HFFc6 (cell line): ENCODE measurements around the gene HYAL2. TPM values are rescaled to one million over a fixed set of nuclear protein-coding genes. Genes with fewer than 3 reads are reported as not detected.
A peak's percentile ranks its signal among the peaks of the same experiment; 100 is the strongest.

ENCODE experiments used
- DNase-seq: peaks from one replicate; pipeline ENCODE4 v3.0.0-alpha.2; 2018
- H3K27ac Mint-ChIP-seq: 2 replicates; pipeline ENCODE4 v1.8.0; 2020; ENCODE audit warnings: mild to moderate bottlenecking, mixed read lengths
- H3K27me3 Mint-ChIP-seq: 2 replicates; pipeline ENCODE4 v1.8.0; 2021; ENCODE audit warnings: mild to moderate bottlenecking, moderate library complexity, mixed read lengths; ENCODE audit not compliant: insufficient read depth
- H3K36me3 Mint-ChIP-seq: 2 replicates; pipeline ENCODE4 v1.8.0; 2021; ENCODE audit warnings: low read depth, mixed read lengths
- H3K4me1 Mint-ChIP-seq: 2 replicates; pipeline ENCODE4 v1.8.0; 2020; ENCODE audit warnings: low read depth, mixed read lengths
- H3K4me3 Mint-ChIP-seq: 2 replicates; pipeline ENCODE4 v1.8.0; 2020; ENCODE audit warnings: mild to moderate bottlenecking, moderate library complexity, mixed read lengths
- H3K9me3 Mint-ChIP-seq: 2 replicates; pipeline ENCODE4 v1.8.0; 2020; ENCODE audit warnings: mild to moderate bottlenecking, mixed read lengths
- total RNA-seq, 6 experiments: library from RNA; stranded (reverse); fragmentation: NEBNext Ultra II Directional; extraction: Animal tissue kit (Norgen Biotek cat#: 25700); gene quantifications; 2 replicates in 1 of 6; 3 replicates in 5 of 6; pipeline ENCODE4 v1.2.3, GENCODE V29; 2021
- TF ChIP-seq, protein P1 (sequence below): fragments of 200-600 bp; sonication (generic); IDR thresholded peaks from 2 replicates; pipeline ENCODE4 v1.5.0; 2021; ENCODE audit warnings: antibody characterized with exemption, mild to moderate bottlenecking

Gene HYAL2
- total RNA-seq, 6 experiments from 2014 or later, result 39.4 to 54.9 (median 47.6) TPM

DNA sequence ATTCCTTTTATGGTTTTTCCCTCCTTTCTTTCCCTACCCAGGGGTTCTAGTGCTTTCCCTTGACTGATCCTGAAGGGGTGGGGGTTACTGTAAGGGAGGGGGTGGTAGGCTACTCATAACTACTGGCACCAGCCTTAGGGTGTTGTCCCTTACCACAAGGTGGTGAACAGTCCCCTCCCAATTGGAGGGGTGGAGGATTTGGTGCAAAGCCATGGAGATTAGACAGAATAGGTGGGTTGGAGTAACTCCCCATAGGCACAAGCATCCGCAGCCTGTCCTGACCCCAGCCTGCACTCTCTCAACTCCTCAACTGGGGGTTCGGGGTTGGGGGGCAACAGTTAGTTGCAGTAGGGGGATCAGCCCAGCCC, 2.6 kb upstream of the HYAL2 start:
- H3K4me1 Mint-ChIP-seq, result peaks cover 19% of the 10 kb centered on the region
- DNase-seq, result no peak
- TF ChIP-seq, protein P1, sequence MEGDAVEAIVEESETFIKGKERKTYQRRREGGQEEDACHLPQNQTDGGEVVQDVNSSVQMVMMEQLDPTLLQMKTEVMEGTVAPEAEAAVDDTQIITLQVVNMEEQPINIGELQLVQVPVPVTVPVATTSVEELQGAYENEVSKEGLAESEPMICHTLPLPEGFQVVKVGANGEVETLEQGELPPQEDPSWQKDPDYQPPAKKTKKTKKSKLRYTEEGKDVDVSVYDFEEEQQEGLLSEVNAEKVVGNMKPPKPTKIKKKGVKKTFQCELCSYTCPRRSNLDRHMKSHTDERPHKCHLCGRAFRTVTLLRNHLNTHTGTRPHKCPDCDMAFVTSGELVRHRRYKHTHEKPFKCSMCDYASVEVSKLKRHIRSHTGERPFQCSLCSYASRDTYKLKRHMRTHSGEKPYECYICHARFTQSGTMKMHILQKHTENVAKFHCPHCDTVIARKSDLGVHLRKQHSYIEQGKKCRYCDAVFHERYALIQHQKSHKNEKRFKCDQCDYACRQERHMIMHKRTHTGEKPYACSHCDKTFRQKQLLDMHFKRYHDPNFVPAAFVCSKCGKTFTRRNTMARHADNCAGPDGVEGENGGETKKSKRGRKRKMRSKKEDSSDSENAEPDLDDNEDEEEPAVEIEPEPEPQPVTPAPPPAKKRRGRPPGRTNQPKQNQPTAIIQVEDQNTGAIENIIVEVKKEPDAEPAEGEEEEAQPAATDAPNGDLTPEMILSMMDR, result no peak
- no peak overlapping the region for H3K4me3 Mint-ChIP-seq
- no peak overlapping the region for H3K27ac Mint-ChIP-seq
- H3K27me3 Mint-ChIP-seq, result peaks cover 4% of the 10 kb centered on the region
- H3K9me3 Mint-ChIP-seq, result no peaks in the 10 kb centered on the region
- H3K36me3 Mint-ChIP-seq, result peaks cover 7% of the 10 kb centered on the region; the same call in 1 of the 2 replicates

- DNase-seq, result peak; percentile 46
- H3K27me3 Mint-ChIP-seq, result peaks cover 4% of the 10 kb centered on the region
- H3K4me1 Mint-ChIP-seq, result peaks cover 23% of the 10 kb centered on the region
- H3K36me3 Mint-ChIP-seq, result peaks cover 7% of the 10 kb centered on the region; the same call in 1 of the 2 replicates
- H3K9me3 Mint-ChIP-seq, result no peaks in the 10 kb centered on the region
- peak overlapping the region; percentile 44; the same call in 1 of the 2 replicates for H3K27ac Mint-ChIP-seq
- TF ChIP-seq, protein P1, result peak; percentile 94
- no peak overlapping the region for H3K4me3 Mint-ChIP-seq
Measured at GRCh38 chr3:50324351-50325112, 2.0 kb upstream of the HYAL2 start.

- TF ChIP-seq, protein P1, result no peak
- Mint-ChIP-seq H3K4me1 (peaks cover 23% of the 10 kb centered on the region), H3K27me3 (peaks cover 4% of the 10 kb centered on the region), H3K36me3 (peaks cover 7% of the 10 kb centered on the region; the same call in 1 of the 2 replicates), H3K9me3 (no peaks in the 10 kb centered on the region), H3K4me3 (no peak overlapping the region), H3K27ac (no peak overlapping the region)
- DNase-seq, result no peak
Measured at GRCh38 chr3:50323614-50324199, 1.2 kb upstream of the HYAL2 start.

GRCh38 chr3:50323092-50323600, 601 bp upstream of the HYAL2 start:
- peaks cover 2% of the 10 kb centered on the region; the same call in 1 of the 2 replicates for H3K36me3 Mint-ChIP-seq
- H3K4me3 Mint-ChIP-seq, result no peak overlapping the region
- DNase-seq, result no peak
- peaks cover 17% of the 10 kb centered on the region for H3K4me1 Mint-ChIP-seq
- TF ChIP-seq, protein P1, result no peak
- H3K27me3 Mint-ChIP-seq, result peaks cover 4% of the 10 kb centered on the region
- H3K27ac Mint-ChIP-seq, result peak overlapping the region; percentile 47
- H3K9me3 Mint-ChIP-seq, result no peaks in the 10 kb centered on the region

DNA sequence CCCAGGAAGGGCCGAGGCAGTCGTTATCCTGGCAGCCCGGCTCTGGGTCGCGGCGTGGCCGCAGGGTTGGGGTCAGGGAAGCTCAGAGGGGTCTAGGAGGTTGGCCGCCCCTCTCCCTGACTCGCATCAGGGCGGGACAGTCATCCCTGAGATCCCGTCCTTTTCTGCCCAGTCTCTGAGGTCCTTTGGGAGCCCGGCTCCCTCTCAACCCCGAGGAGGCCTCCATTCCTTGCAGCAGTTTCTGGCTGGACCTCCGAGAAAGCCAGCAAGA, 495 bp downstream of the HYAL2 start:
- peaks cover 2% of the 10 kb centered on the region for H3K27me3 Mint-ChIP-seq

More for the DNA sequence above, 495 bp downstream of the HYAL2 start:
- TF ChIP-seq, protein P1, result no peak
- peak overlapping the region; percentile 88; the same call in 1 of the 2 replicates for H3K4me3 Mint-ChIP-seq
- H3K4me1 Mint-ChIP-seq, result peaks cover 17% of the 10 kb centered on the region
- no peak overlapping the region for H3K27ac Mint-ChIP-seq
- H3K36me3 Mint-ChIP-seq, result no peaks in the 10 kb centered on the region; the same call in 1 of the 2 replicates
- no peaks in the 10 kb centered on the region for H3K9me3 Mint-ChIP-seq
- DNase-seq, result no peak
